Esophagus squamous epithelium (tissue), 4 donors: ENCODE results near the gene CYB5B.

ENCODE experiments used
- POLR2A ChIP-seq, 4 donors: fragments of 450-650 bp; IDR thresholded peaks; one replicate each; pipeline ENCODE4 v1.6.1; 2017; ENCODE audit warnings: antibody characterized with exemption in 4 of 4, mild to moderate bottlenecking in 4 of 4, moderate library complexity in 3 of 4
- TF ChIP-seq, protein P1 (sequence below), 6 experiments: fragments of 450-650 bp in 4 of 6; fragments of 200-600 bp in 2 of 6; sonication (generic) in 2 of 6; IDR thresholded peaks; one replicate each; pipeline ENCODE4 v1.5.1; 2016 to 2019; ENCODE audit warnings: antibody characterized with exemption in 6 of 6, mild to moderate bottlenecking in 4 of 6, moderate library complexity in 4 of 6

DNA sequence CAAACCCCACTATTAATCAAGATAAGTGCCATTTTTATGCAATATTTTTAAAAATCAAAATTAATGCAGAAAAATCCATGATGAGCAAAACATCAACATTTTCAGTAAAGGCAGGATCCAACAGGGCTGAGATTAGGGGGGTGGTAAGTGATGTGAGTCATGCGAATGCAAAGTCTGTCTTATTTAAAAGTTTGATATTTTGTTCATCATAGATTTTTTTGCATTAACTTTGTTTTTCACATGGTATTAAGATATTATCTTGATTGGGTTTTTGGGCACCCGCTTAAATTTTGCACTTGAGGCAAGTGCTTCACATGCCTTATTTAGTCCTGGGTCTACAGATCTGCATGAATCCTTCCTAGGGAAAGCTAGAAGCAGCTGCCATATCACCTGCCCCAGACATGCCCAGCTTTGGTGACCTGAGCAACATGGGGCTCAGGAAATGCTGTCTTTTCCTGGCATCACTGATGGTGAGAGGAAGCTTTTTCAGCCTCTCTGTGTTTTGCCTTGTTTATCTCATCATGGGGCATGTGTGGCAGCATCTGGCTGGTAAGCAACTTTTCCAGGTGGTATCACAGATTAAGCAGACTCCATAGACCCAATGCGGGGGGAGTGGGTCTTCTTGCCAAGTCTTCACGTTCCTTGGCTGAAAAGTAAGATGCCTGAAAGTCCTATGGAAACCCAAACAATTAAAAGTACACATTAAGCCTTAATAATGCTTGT, 83.8 kb downstream of the CYB5B start:
- TF ChIP-seq, protein P1, sequence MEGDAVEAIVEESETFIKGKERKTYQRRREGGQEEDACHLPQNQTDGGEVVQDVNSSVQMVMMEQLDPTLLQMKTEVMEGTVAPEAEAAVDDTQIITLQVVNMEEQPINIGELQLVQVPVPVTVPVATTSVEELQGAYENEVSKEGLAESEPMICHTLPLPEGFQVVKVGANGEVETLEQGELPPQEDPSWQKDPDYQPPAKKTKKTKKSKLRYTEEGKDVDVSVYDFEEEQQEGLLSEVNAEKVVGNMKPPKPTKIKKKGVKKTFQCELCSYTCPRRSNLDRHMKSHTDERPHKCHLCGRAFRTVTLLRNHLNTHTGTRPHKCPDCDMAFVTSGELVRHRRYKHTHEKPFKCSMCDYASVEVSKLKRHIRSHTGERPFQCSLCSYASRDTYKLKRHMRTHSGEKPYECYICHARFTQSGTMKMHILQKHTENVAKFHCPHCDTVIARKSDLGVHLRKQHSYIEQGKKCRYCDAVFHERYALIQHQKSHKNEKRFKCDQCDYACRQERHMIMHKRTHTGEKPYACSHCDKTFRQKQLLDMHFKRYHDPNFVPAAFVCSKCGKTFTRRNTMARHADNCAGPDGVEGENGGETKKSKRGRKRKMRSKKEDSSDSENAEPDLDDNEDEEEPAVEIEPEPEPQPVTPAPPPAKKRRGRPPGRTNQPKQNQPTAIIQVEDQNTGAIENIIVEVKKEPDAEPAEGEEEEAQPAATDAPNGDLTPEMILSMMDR (IDR thresholded peaks at IDR 0.05) = no peak
- TF ChIP-seq POLR2A (IDR thresholded peaks at IDR 0.05) = no peak
